GM12878 (cell line): ENCODE results near the gene BRAT1. TPM values are rescaled to one million over a fixed set of nuclear protein-coding genes. Genes with fewer than 3 reads are reported as not detected.

Source experiments
- CBFB ChIP-seq: IDR thresholded peaks from 2 replicates; pipeline ENCODE4 v1.6.1; 2016; ENCODE audit warnings: antibody characterized with exemption, low read depth
- CTCF ChIP-seq, 3 experiments: IDR thresholded peaks in 2 of 3; conservative IDR thresholded peaks in 1 of 3; 2 replicates each; pipeline ENCODE4 v1.5.1; 2011; ENCODE audit warnings: low read depth in 3 of 3, low read length in 3 of 3, mild to moderate bottlenecking in 3 of 3, control low read depth in 2 of 3, moderate library complexity in 2 of 3, inconsistent platforms in 1 of 3, mixed read lengths in 1 of 3; ENCODE audit not compliant: control insufficient read depth in 2 of 3, insufficient read depth in 1 of 3; ENCODE audit errors: extremely low read depth in 1 of 3
- IRF3 ChIP-seq: fragments of 450-650 bp; IDR thresholded peaks from 2 replicates; pipeline ENCODE4 v1.6.1; 2014; ENCODE audit warnings: mild to moderate bottlenecking
- NRF1 ChIP-seq: conservative IDR thresholded peaks from 2 replicates; pipeline ENCODE4 v1.6.1; 2011; ENCODE audit warnings: mild to moderate bottlenecking, low read depth, low read length, improper control_type of control experiment
- TAF1 ChIP-seq: IDR thresholded peaks from 2 replicates; pipeline ENCODE4 v1.6.1; 2011; ENCODE audit warnings: mild to moderate bottlenecking, low read depth, low read length, borderline replicate concordance
- ZNF274 ChIP-seq: IDR thresholded peaks from one replicate; pipeline ENCODE4 v1.8.0; 2011; ENCODE audit not compliant: insufficient read length, insufficient read depth
- ZNF687 ChIP-seq: fragments of 450-650 bp; IDR thresholded peaks from 2 replicates; pipeline ENCODE4 v1.6.1; 2017; ENCODE audit warnings: mild to moderate bottlenecking, moderate library complexity
- polyA plus RNA-seq, 11 experiments: library from polyadenylated mRNA; depleted of rRNA in 4 of 11; unstranded in 6 of 11; stranded (reverse) in 5 of 11; fragments of >200 nt; fragmentation: Nextera tagmentation in 4 of 11; fragmentation: Illumina TruSeq in 1 of 11; extraction: Ambion mirVana in 4 of 11; extraction: Trizol in 1 of 11; gene quantifications; 1 replicate in 1 of 11; 2 replicates in 10 of 11; pipeline versions ENCODE4 v1.2.1 to v1.2.3, GENCODE V29; 2011 to 2016; ENCODE audit warnings: inconsistent platforms in 2 of 11, missing spikeins in 2 of 11, low read depth in 1 of 11
- total RNA-seq, 4 experiments: library from RNA; depleted of rRNA in 3 of 4; stranded (reverse); fragments of >200 nt in 3 of 4; fragmentation: Illumina TruSeq in 1 of 4; extraction: Trizol in 1 of 4; gene quantifications; 2 replicates each; pipeline versions ENCODE4 v1.2.1 to v1.2.3, GENCODE V29; 2013 to 2021

BRAT1 gene
- total and polyA plus RNA-seq, 10 of the 15 experiments (the other 5 are each of a cell fraction or from before 2014, with no cell fraction given), result 0.13 to 53.3 (median 16.0) TPM

- no peak for TF ChIP-seq ZNF687
- no peak for TF ChIP-seq NRF1
- TF ChIP-seq IRF3, result no peak
- no peak for TF ChIP-seq CBFB
- no peak for TF ChIP-seq TAF1
- TF ChIP-seq CTCF (IDR thresholded peaks at IDR 0.05 in 2 of 3, conservative IDR thresholded peaks at IDR 0.05 in 1 of 3; ENCODE audit: control insufficient read depth in 2 of 3, extremely low read depth in 1 of 3, insufficient read depth in 1 of 3, low read depth in 3 of 3, low read length in 3 of 3), result no peak
- TF ChIP-seq ZNF274, result no peak
Observed at GRCh38 chr7:2497065-2497464, 58.3 kb downstream of the BRAT1 start (continued).
